ENCODE measurements around the gene ACOXL.

The ACOXL gene

DNA sequence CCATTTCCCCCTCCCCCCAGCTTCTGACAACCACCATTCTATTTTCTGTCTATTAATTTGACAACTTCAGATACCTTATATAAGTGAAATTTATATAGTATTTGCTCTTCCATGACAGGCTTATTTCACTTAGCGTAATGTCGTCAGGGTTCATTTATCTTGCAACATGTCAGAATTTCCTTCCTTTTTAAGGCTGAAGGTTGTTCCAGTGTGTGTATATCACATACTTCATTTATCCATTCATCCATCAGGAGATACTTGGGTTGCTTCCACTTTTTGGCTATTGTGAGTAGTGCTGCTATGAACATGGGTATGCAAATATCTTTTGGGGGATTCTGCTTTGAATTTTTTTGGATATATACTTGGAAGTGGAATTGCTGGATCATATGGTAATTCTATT, 395.7 kb downstream of the ACOXL start:
- TF ChIP-seq, protein P1, sequence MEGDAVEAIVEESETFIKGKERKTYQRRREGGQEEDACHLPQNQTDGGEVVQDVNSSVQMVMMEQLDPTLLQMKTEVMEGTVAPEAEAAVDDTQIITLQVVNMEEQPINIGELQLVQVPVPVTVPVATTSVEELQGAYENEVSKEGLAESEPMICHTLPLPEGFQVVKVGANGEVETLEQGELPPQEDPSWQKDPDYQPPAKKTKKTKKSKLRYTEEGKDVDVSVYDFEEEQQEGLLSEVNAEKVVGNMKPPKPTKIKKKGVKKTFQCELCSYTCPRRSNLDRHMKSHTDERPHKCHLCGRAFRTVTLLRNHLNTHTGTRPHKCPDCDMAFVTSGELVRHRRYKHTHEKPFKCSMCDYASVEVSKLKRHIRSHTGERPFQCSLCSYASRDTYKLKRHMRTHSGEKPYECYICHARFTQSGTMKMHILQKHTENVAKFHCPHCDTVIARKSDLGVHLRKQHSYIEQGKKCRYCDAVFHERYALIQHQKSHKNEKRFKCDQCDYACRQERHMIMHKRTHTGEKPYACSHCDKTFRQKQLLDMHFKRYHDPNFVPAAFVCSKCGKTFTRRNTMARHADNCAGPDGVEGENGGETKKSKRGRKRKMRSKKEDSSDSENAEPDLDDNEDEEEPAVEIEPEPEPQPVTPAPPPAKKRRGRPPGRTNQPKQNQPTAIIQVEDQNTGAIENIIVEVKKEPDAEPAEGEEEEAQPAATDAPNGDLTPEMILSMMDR (IDR thresholded peaks at IDR 0.05; ENCODE audit: insufficient read depth, low read depth, low read length, missing control alignments): no peak
- no peak for DNase-seq (ENCODE audit: low read depth)
- H3K4me3 ChIP-seq (ENCODE audit: low read length): no peak overlapping the region

GRCh38 chr2:111133603-111134002, 401.2 kb downstream of the ACOXL start:
- no peak overlapping the region for H3K4me3 ChIP-seq (ENCODE audit: low read length)
- TF ChIP-seq, protein P1 (IDR thresholded peaks at IDR 0.05; ENCODE audit: insufficient read depth, low read depth, low read length, missing control alignments): no peak
- DNase-seq (ENCODE audit: low read depth): no peak

GRCh38 chr2:111134055-111134454, 401.7 kb downstream of the ACOXL start:
- no peak for DNase-seq (ENCODE audit: low read depth)
- TF ChIP-seq, protein P1 (IDR thresholded peaks at IDR 0.05; ENCODE audit: insufficient read depth, low read depth, low read length, missing control alignments): no peak
- H3K4me3 ChIP-seq (ENCODE audit: low read length): no peak overlapping the region

DNA sequence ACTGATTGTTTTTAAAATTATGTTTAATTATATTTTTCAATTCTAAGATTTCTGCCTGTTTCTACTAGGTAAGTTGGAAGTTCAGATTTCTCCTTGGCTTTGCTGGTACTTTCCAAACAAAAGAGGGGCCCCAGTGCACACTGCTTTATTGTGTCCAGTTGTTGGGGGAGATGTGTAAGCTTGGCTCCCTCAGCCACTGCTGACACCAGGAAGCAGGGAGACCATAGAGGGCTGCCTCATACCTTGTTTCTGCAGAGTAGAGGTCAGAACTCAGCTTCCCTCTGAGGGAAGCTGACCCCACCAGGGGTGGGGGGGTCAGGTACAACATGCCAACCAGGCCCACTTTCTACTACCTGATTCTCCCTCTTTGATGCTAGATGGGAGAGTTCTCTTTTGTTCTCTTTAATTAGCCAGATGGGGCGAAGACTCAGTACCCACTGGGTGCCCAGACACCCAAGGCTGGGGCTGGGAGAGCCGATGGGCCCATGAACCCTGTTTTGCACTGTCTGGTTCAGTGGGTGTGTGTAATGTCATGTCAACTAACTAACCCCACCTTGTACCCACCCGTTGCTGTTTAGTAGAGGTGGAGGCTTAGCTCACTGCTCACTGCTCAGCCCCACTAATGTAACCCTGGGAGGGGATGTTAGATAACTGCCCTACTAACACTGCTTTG, 403.0 kb downstream of the ACOXL start:
- TF ChIP-seq, protein P1 (IDR thresholded peaks at IDR 0.05; ENCODE audit: insufficient read depth, low read depth, low read length, missing control alignments): no peak
- DNase-seq (ENCODE audit: low read depth): no peak
- no peak overlapping the region for H3K4me3 ChIP-seq (ENCODE audit: low read length)

DNA sequence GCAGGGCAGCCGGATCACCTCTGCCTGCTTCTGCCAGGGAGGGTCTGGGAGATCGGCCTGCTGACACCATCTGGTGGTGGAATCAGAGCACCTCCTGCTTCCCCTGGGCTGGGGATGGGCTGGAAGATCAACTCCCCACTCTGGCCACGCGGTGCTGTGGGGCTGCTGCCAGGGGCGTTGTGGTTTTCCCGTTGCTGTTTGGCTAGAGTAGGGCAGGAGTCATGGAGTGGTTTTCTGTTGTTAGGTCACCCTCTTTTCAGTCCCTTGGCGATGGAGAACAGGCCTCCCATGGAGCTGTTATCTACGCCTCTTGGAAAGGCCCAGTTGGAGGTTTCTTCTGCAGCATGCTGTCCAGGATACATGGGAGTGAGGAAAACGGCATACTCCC, 403.5 kb downstream of the ACOXL start:
- no peak overlapping the region for H3K4me3 ChIP-seq (ENCODE audit: low read length)
- DNase-seq (ENCODE audit: low read depth): no peak
- TF ChIP-seq, protein P1 (IDR thresholded peaks at IDR 0.05; ENCODE audit: insufficient read depth, low read depth, low read length, missing control alignments): no peak

- H3K4me3 ChIP-seq (ENCODE audit: low read length): no peak overlapping the region
- DNase-seq (ENCODE audit: low read depth): no peak
- TF ChIP-seq, protein P1 (IDR thresholded peaks at IDR 0.05; ENCODE audit: insufficient read depth, low read depth, low read length, missing control alignments): no peak
These were observed 406.5 kb downstream of the ACOXL start for GRCh38 chr2:111138839-111139238.

Measured in epithelial cell of esophagus (primary cell).